BE2C (cell line): ENCODE results near the gene LCOR. TPM values are rescaled to one million over a fixed set of nuclear protein-coding genes. Genes with fewer than 3 reads are reported as not detected.

Source experiments
- DNase-seq: peaks from one replicate; pipeline ENCODE4 v3.0.0-alpha.2; 2020
- H3K27me3 ChIP-seq: fragments of 250-450 bp; sonication (Bioruptor Pico); 2 replicates; pipeline ENCODE4 v1.5.1; 2020; ENCODE audit warnings: mild to moderate bottlenecking
- H3K36me3 ChIP-seq: fragments of 250-450 bp; sonication (Bioruptor Pico); 2 replicates; pipeline ENCODE4 v1.5.1; 2020; ENCODE audit warnings: mild to moderate bottlenecking
- H3K4me1 ChIP-seq: fragments of 250-450 bp; sonication (Bioruptor Pico); 2 replicates; pipeline ENCODE4 v1.5.1; 2020
- H3K4me3 ChIP-seq: 2 replicates; pipeline ENCODE4 v1.5.1; 2011; ENCODE audit warnings: low read depth, low read length
- H3K9me3 ChIP-seq: fragments of 250-450 bp; sonication (Bioruptor Pico); 2 replicates; pipeline ENCODE4 v1.5.1; 2020
- CTCF ChIP-seq: IDR thresholded peaks from 2 replicates; pipeline ENCODE4 v1.5.1; 2012; ENCODE audit warnings: mild to moderate bottlenecking, low read depth, low read length
- polyA plus RNA-seq: library from polyadenylated mRNA; unstranded; fragments of >200 nt; gene quantifications from one replicate; pipeline ENCODE4 v1.2.1, GENCODE V29; 2012; ENCODE audit warnings: low read depth, missing spikeins; ENCODE audit not compliant: insufficient read length, insufficient read depth

The LCOR gene
- polyA plus RNA-seq: 6.2 TPM

- no peak for TF ChIP-seq CTCF
- peaks cover 7% of the 10 kb centered on the region for H3K4me1 ChIP-seq
- no peaks in the 10 kb centered on the region for H3K27me3 ChIP-seq
- no peaks in the 10 kb centered on the region; the same call in 1 of the 2 replicates for H3K36me3 ChIP-seq
- peak within 1 kb of the TSS; percentile 83 for H3K4me3 ChIP-seq
- DNase-seq: peak; percentile 88
- no peaks in the 10 kb centered on the region for H3K9me3 ChIP-seq
Measured at GRCh38 chr10:96831867-96832720, at the start of gene LCOR. LCOR (plus strand) TSS chr10:96832298; CDS start chr10:96949058, 116,760 bp downstream.

DNA sequence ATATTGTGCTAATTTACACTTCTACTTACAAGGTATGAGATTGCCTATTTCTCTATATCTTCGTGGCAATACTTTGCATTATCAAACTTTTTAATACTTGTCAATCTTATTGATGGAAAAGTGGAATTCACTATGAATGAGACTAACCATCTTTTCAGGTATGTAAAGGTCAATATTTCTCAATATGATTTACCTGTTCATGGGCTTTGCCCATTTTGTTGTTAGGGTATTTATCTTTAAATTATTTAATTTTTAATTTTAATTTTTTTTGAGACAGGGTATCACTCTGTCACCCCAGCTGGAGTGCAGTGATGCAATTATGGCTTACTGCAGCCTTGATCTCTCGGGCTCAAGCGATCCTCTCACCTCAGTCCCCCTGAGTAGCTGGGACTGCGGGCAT lies 47.8 kb upstream of the LCOR start:
- no peaks in the 10 kb centered on the region for H3K4me1 ChIP-seq
- DNase-seq: no peak
- no peak for TF ChIP-seq CTCF
- H3K9me3 ChIP-seq: no peaks in the 10 kb centered on the region
- no peak overlapping the region for H3K4me3 ChIP-seq
- H3K27me3 ChIP-seq: no peaks in the 10 kb centered on the region
- no peaks in the 10 kb centered on the region for H3K36me3 ChIP-seq

GRCh38 chr10:96789571-96790108 lies 42.5 kb upstream of the LCOR start:
- no peak for DNase-seq
- H3K36me3 ChIP-seq: no peaks in the 10 kb centered on the region
- H3K4me1 ChIP-seq: no peaks in the 10 kb centered on the region
- H3K9me3 ChIP-seq: no peaks in the 10 kb centered on the region
- no peak for TF ChIP-seq CTCF
- H3K4me3 ChIP-seq: no peak overlapping the region
- H3K27me3 ChIP-seq: peaks cover 3% of the 10 kb centered on the region; the same call in 1 of the 2 replicates

DNA sequence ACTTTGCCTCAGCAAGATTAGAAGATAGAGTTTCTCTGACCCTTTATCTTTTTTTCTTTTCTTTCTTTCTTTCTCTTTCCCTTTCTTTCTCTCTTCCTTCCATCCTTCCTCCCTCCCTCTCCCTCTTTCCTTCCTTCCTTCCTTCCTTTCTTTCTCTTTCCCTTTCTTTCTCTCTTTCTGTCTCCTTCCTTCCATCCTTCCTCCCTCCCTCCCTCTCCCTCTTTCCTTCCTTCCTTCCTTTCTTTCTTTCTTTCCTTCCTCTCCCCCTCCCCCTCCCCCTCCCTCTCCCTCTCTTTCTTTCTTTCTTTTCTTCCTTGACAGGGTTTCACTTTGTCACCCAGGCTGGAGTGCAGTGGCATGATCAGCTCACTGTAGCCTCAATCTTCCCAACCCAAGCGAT lies 40.2 kb upstream of the LCOR start:
- peaks cover 3% of the 10 kb centered on the region; the same call in 1 of the 2 replicates for H3K27me3 ChIP-seq
- H3K36me3 ChIP-seq: no peaks in the 10 kb centered on the region
- no peak for TF ChIP-seq CTCF
- DNase-seq: no peak
- no peaks in the 10 kb centered on the region for H3K9me3 ChIP-seq
- no peaks in the 10 kb centered on the region for H3K4me1 ChIP-seq
- no peak overlapping the region for H3K4me3 ChIP-seq

- no peak for DNase-seq
- peaks cover 3% of the 10 kb centered on the region; the same call in 1 of the 2 replicates for H3K27me3 ChIP-seq
- no peaks in the 10 kb centered on the region for H3K36me3 ChIP-seq
- TF ChIP-seq CTCF: no peak
- no peaks in the 10 kb centered on the region for H3K9me3 ChIP-seq
- no peak overlapping the region for H3K4me3 ChIP-seq
- no peaks in the 10 kb centered on the region for H3K4me1 ChIP-seq
Measured at GRCh38 chr10:96794836-96795733, 37.0 kb upstream of the LCOR start.
